Measurements from ENCODE around the gene GCLC.

GCLC gene

DNA sequence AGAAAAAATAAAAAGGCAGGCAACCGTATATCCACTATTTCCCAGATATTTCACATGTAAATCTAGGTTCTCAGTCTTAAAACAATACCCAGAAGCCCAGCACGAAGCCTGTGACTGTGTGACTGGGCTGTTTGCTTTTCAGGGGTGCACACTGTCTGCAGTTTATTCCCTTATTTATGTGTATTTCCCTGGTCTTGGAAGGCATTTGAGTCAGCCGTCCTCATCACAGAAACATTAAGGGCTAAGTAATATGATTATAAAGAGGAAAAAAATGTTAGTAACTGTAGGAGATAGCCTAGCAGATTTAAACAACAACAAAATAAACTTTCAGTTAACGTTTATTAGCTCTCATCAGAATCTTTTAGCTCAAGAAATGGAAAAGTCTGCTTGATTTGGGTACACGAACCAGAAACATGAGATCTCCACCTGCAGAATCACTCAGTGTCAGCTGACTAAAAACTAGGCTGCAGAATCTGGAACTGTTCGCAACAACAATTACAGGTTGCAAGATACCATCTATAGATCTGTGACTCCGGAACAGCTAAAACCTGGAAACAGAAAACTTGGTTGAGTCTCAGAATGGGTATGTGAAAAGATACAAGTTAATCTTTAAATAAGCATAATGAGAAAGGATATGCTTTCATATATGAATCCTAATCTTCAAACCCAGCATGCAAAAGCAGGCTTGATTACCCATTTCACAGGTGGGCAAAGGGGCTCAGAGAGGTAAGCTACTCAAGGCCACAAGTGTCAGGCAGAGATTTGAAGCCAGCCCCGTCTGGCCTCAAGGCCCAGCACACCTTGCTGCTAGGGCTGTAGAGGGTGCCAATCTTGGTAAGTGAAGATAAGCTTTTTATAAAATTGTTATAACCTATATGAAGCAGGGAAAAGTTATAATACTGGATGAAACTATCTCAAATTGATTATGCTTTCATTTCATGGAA, 21.1 kb downstream of the GCLC start:
- no peak for DNase-seq

DNA sequence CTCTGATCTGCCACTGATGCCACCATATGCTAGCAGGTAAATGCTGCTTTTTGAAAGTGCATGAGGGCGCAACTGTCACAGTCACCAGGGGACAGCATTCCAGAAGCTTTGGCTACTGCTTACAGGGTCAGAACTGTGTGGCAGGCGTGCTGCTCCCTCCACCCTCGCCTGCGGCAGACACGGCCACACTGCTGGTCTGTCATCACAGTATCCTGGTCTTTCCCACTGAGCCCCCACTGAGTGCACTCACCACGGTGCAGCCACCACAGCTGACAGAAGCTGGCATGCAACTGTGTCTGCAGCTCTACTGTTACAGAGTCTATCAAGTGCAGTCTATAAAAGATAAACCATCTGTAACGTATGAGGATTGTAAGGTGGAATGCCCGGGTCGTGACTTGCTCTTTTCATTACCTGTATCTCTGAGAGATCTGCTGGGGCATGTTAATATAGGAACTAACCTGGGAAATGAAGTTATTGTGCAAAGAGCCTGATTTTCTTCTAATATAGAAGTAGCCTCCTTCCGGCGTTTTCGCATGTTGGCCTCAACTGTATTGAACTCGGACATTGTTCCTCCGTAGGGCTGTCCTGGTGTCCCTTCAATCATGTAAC, 24.5 kb downstream of the GCLC start:
- no peak for DNase-seq

DNA sequence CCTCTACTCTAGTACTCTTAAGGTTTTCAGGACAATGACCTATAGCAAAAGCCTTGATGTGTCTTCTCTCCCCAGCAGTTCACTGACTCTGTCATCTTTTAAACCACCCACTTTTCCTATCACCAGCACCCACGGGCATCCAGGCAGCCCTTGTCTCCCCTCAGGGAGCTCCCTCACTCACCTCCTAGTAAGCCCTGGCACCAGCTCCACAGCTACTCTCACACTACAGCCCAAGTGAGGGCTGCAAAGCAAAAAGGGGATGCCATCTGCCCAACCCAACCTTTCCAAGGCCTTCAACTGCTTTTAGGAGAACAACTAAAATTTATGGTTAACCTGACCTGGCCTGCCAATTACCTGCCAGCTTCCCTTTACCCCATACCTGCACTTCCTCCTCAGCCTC, 26.0 kb downstream of the GCLC start:
- no peak for DNase-seq

- no peak for DNase-seq
Measured at GRCh38 chr6:53517021-53517420, 27.9 kb downstream of the GCLC start.

DNA sequence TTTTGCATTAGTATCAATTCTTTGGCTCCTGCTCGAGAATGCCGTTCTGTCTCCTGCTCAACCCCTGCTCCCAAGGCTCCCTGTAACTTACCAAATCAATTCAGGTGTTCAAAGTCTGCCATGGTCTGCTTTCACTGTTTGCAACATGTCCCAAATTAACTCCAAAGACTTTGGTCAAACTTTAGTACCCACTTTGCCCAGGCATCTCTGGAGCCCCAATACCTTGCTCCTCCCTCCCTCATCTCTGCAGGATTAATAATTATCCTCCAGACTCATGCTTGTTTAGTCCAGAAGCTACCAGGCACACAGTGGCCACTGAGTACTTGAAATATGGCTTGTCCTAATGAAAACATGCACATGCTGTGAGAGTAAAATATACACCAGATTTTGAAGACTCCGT, 30.2 kb downstream of the GCLC start:
- no peak for DNase-seq

- no peak for DNase-seq
Measured at GRCh38 chr6:53513519-53513966, 31.4 kb downstream of the GCLC start.

DNA sequence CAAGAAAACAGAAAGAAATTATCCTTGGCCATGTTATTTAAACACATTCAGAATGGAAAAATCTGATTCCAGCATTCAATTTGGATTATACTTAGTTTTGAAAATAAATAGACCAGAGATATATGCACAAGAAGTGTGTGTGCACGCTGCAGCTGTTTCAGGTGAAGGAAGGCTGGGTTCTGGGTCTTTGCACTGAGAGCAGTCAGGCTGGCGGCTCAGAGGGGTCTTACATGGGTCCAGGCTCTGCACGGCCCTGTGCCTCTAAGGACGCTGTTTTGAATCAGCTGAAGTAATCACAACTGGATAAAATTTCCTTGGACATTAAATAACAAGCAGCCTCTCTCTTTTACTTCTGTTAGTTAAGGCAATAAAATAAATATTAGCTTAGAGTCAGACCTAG, 31.8 kb downstream of the GCLC start:
- DNase-seq: no peak

DNA sequence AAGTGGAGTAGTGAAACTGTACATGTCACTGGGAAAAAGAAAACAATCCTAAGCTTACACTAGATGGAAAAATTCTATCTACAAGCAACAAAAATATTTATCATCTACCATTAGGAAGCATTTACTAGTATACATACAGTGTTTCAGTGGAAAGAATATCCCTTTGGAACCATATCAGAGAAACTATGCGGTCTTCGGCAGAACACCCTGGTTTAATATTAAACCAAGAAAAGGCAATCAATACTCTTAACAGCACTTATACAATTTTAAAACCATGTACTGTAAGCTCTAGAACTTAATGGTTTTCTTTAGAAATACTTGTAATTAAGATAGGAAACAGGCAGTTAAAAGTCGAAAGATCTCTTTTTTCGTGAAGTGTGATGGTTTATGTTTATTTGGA, 32.3 kb downstream of the GCLC start:
- DNase-seq: no peak

- no peak for DNase-seq
Measured at GRCh38 chr6:53510746-53511145, 34.2 kb downstream of the GCLC start.

DNA sequence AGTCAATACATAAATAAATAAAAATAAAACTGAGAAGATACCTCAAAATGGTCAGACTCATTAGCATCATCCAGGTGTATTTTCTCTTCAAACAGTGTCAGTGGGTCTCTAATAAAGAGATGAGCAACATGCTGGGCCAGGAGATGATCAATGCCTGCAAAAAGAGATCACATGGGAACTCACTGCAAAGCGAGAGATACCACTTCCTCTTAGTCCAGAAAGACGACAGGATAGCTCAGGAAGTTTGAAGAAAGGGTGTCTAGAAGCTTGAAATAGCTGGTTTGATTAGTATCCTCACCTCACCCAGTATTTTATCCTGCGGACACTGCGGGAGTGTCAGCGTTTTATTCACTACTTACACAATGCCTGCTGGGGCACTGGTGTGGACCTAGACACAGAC, 38.0 kb downstream of the GCLC start:
- DNase-seq: no peak

GRCh38 chr6:53504512-53504911, 40.4 kb downstream of the GCLC start:
- no peak for DNase-seq

DNA sequence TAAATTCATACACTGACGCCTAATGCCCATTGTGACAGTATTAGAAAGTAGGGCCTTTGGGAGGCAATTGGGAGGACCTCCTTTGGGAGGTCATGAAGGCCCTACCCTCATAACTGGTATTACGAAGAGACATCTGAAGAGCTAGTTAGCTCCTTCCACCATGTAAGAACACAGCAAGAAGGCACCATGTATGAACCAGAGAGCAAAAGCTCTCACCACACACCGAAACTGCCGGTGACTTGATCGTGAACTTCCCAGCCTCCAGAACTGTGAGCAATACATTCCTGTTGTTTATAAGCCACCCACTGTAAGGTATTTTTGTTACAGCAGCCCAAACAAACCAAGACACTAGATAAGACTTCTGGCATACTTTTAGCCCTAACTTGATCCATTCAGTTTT, 41.8 kb downstream of the GCLC start:
- DNase-seq: no peak

- no peak for DNase-seq
Measured at GRCh38 chr6:53501432-53501831, 43.5 kb downstream of the GCLC start.

GRCh38 chr6:53500095-53500494, 44.8 kb downstream of the GCLC start:
- DNase-seq: no peak

DNA sequence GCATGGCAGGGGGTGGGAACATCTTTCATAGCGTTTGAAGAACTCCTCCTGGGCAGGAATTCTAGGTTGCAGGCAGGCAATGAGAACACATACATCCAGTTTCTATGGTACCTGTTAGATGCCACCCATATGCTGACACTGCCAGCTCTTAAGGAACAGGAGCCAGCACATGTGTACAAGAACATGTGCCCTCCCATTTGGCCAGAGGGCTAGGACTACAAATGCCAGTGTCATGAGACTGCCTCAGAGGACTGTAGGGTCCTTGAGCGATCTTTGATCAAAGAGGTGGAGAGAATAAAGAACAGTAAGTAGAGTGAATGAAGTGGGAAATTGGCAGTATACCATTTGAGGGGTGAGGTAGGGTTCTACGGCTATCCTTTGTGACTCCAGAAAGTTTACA, 45.8 kb downstream of the GCLC start:
- no peak for DNase-seq

- DNase-seq: no peak
Measured at GRCh38 chr6:53498649-53499048, 46.3 kb downstream of the GCLC start.

DNA sequence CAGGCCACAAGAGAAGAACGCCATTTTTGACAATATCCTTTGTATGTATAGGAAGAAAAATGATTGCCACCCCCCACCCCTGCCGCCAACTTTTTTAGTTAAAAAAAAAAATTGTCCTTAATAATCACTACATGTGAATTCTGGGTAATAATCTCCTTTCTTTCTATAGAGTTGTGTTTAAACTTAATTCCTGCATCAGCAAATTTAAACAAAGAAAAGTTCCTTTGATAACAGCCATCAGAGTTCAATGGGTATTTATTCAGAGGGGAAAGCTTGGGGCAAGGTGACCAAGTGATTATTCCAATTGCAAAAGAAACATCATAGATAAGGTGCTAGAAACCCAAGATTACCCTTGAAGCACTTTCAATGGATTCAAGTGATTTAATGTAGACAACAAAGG, 47.0 kb downstream of the GCLC start:
- no peak for DNase-seq

- no peak for DNase-seq
Measured at GRCh38 chr6:53496797-53497375, 48.0 kb downstream of the GCLC start.

- DNase-seq: no peak
Measured at GRCh38 chr6:53495506-53496499, 49.1 kb downstream of the GCLC start.

DNA sequence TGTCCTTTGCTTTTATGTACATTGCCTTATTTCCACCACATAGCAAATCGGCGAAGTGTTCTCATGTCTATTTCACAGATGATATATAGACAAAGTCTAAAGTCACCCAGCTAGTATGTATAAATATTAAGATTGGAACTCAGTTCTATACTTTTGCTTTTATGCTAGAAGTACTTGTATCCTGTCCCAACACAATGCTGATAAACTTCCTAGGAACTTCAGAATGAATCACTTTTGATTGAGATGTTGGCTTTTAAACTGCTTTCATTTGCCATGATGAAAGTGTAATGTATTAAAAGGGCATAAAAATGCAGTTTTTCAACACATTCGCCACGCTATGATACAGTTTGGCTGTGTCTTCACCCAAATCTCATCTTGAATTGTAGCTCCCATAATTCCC, 50.8 kb downstream of the GCLC start:
- DNase-seq: no peak

GRCh38 chr6:53493635-53494025, 51.3 kb downstream of the GCLC start:
- no peak for DNase-seq

GRCh38 chr6:53492860-53493634, 51.9 kb downstream of the GCLC start:
- no peak for DNase-seq

Measured in activated T-cell treated with anti-CD3 and anti-CD28 coated beads for 4 hours (primary cell).